CD4-positive, alpha-beta memory T cell (primary cell): ENCODE results near the gene IGIP. TPM values are rescaled to one million over a fixed set of nuclear protein-coding genes. Genes with fewer than 3 reads are reported as not detected.

Experiments
- CTCF ChIA-PET: fragments of 350-600 bp; sonication (Branson Sonifier 250); formaldehyde crosslinking; loops from one replicate; lab custom pipeline; 2021; ENCODE audit warnings: inconsistent platforms; ENCODE audit not compliant: partially characterized antibody; lab: Charles Lee
- POLR2A ChIA-PET: fragments of 350-600 bp; sonication (Branson Sonifier 250); formaldehyde crosslinking; loops from one replicate; lab custom pipeline; 2021; ENCODE audit not compliant: partially characterized antibody; lab: Charles Lee
- DNase-seq, 5 donors: peaks; one replicate each; pipeline versions ENCODE4 v3.0.0 to v3.0.0-alpha.2; 2020 to 2022; ENCODE audit warnings: mixed read lengths in 1 of 5
- H3K27ac ChIP-seq: one replicate; pipeline ENCODE4 v1.7.0; 2013; ENCODE audit warnings: low read depth, low read length
- H3K27me3 ChIP-seq: 2 replicates; pipeline ENCODE4 v1.7.0; 2013; ENCODE audit warnings: mild to moderate bottlenecking, low read length, moderate library complexity; ENCODE audit not compliant: insufficient read depth
- H3K36me3 ChIP-seq: 2 replicates; pipeline ENCODE4 v1.7.0; 2013; ENCODE audit warnings: mild to moderate bottlenecking, low read length, moderate library complexity; ENCODE audit not compliant: insufficient read depth
- H3K4me1 ChIP-seq: 2 replicates; pipeline ENCODE4 v1.7.0; 2013; ENCODE audit warnings: mild to moderate bottlenecking, low read length, moderate library complexity; ENCODE audit not compliant: insufficient read depth
- H3K4me3 ChIP-seq, 2 donors: one replicate each; pipeline ENCODE4 v1.7.0; 2013; ENCODE audit warnings: low read length in 2 of 2, mild to moderate bottlenecking in 1 of 2
- H3K9me3 ChIP-seq, 2 donors: one replicate each; pipeline ENCODE4 v1.7.0; 2013; ENCODE audit warnings: low read length in 2 of 2, control low read depth in 1 of 2; ENCODE audit not compliant: control insufficient read depth in 1 of 2
- H3K27ac Mint-ChIP-seq, 7 donors: one replicate each; pipeline ENCODE4 v1.8.0; 2020 to 2021; ENCODE audit warnings: mixed read lengths in 7 of 7, mild to moderate bottlenecking in 6 of 7, inconsistent platforms in 3 of 7, moderate library complexity in 3 of 7
- H3K27me3 Mint-ChIP-seq, 2 donors: one replicate each; pipeline ENCODE4 v1.8.0; 2020 to 2021; ENCODE audit warnings: mixed read lengths in 2 of 2
- H3K36me3 Mint-ChIP-seq, 2 donors: one replicate each; pipeline ENCODE4 v1.8.0; 2020 to 2021; ENCODE audit warnings: mixed read lengths in 2 of 2, inconsistent platforms in 1 of 2, mild to moderate bottlenecking in 1 of 2
- H3K4me1 Mint-ChIP-seq, 4 donors: one replicate each; pipeline ENCODE4 v1.8.0; 2020 to 2021; ENCODE audit warnings: mixed read lengths in 4 of 4, mild to moderate bottlenecking in 1 of 4
- H3K4me3 Mint-ChIP-seq, 8 donors: one replicate each; pipeline ENCODE4 v1.8.0; 2020 to 2021; ENCODE audit warnings: mixed read lengths in 8 of 8, mild to moderate bottlenecking in 7 of 8, moderate library complexity in 6 of 8, inconsistent platforms in 3 of 8
- H3K9me3 Mint-ChIP-seq, 8 donors: one replicate each; pipeline ENCODE4 v1.8.0; 2020 to 2021; ENCODE audit warnings: mixed read lengths in 8 of 8, mild to moderate bottlenecking in 5 of 8, inconsistent platforms in 3 of 8, moderate library complexity in 1 of 8
- intact Hi-C: fragments of 100-400 bp; cut with micrococcal nuclease; formaldehyde crosslinking; loops from one replicate; pipeline ENCODE4 v1.15.1; 2023
- polyA plus RNA-seq, 2 donors: library from polyadenylated mRNA; unstranded; fragments of 300-500 nt; fragmentation: Illumina TruSeq; gene quantifications; one replicate each; pipeline ENCODE4 v1.2.3, GENCODE V29; 2021
- total RNA-seq, 2 experiments: library from RNA; stranded (reverse); gene quantifications; one replicate each; pipeline ENCODE4 v1.2.3, GENCODE V29; 2021

Gene IGIP
- total and polyA plus RNA-seq, 4 experiments from 2014 or later: 0.27 to 14.9 (median 7.2) TPM

GRCh38 chr5:140145256-140145655 lies 19.5 kb downstream of the IGIP start:
- Mint-ChIP-seq H3K27ac (peak overlapping the region in 1 of 7 donors; percentile 29), H3K4me3 (peak overlapping the region in 7 of 8 donors; percentile 39 to 84 (median 73)), H3K9me3 (no peaks in the 10 kb centered on the region), H3K4me1 (peaks cover 12 to 38% (median 22%) of the 10 kb centered on the region in 4 donors), H3K27me3 (peaks cover 4 to 12% of the 10 kb centered on the region in 2 donors), H3K36me3 (peaks cover 0 to 2% of the 10 kb centered on the region in 2 donors)
- Histone ChIP-seq H3K36me3 (no peaks in the 10 kb centered on the region), H3K9me3 (no peaks in the 10 kb centered on the region), H3K27me3 (peaks cover 7% of the 10 kb centered on the region), H3K27ac (no peak overlapping the region), H3K4me3 (no peak overlapping the region), H3K4me1 (peaks cover 12% of the 10 kb centered on the region)
- intact Hi-C loops: no loop called here
- no peak for DNase-seq
- ChIA-PET CTCF (interaction anchor here (1.4 to 14.9 kb wide), 11 partner anchors 10 to 104 kb away, joined by 3 to 257 read pairs (median 30); partner anchors contain the start of gene PURA), POLR2A (interaction anchor here (1.2 to 2.7 kb wide), 3 partner anchors 24 to 37 kb away, joined by 3 to 21 read pairs (median 14); partner anchors contain the start of gene PURA)

GRCh38 chr5:140145818-140146522 lies 20.2 kb downstream of the IGIP start:
- no peaks in the 10 kb centered on the region for H3K9me3 ChIP-seq
- no peak overlapping the region for H3K4me3 ChIP-seq
- H3K27me3 Mint-ChIP-seq: peaks cover 4 to 12% of the 10 kb centered on the region in 2 donors
- DNase-seq: peak in 4 of 5 donors; percentile 46 to 51 (median 47)
- ChIA-PET POLR2A (interaction anchor here (1.3 to 2.7 kb wide), 2 partner anchors 32 to 37 kb away, joined by 9 to 21 read pairs; partner anchors contain the start of gene PURA), CTCF (interaction anchor here (1.0 to 14.9 kb wide), 13 partner anchors 8 to 357 kb away, joined by 3 to 257 read pairs (median 20); partner anchors contain the start of gene PURA)
- H3K4me1 ChIP-seq: peaks cover 12% of the 10 kb centered on the region
- intact Hi-C loops: no loop called here
- peaks cover 0 to 2% of the 10 kb centered on the region in 2 donors for H3K36me3 Mint-ChIP-seq
- H3K9me3 Mint-ChIP-seq: no peaks in the 10 kb centered on the region
- H3K4me1 Mint-ChIP-seq: peaks cover 12 to 38% (median 22%) of the 10 kb centered on the region in 4 donors
- H3K36me3 ChIP-seq: no peaks in the 10 kb centered on the region
- H3K4me3 Mint-ChIP-seq: peak overlapping the region in 7 of 8 donors; percentile 36 to 84 (median 73)
- no peak overlapping the region for H3K27ac Mint-ChIP-seq
- H3K27ac ChIP-seq: no peak overlapping the region
- peaks cover 7% of the 10 kb centered on the region for H3K27me3 ChIP-seq

GRCh38 chr5:140146523-140146842 lies 20.7 kb downstream of the IGIP start:
- Mint-ChIP-seq H3K9me3 (no peaks in the 10 kb centered on the region), H3K27ac (peak overlapping the region in 2 of 7 donors; percentile 23 to 42), H3K4me3 (peak overlapping the region in 4 of 8 donors; percentile 4 to 65 (median 40)), H3K27me3 (peaks cover 4 to 12% of the 10 kb centered on the region in 2 donors), H3K4me1 (peaks cover 12 to 38% (median 22%) of the 10 kb centered on the region in 4 donors), H3K36me3 (peaks cover 0 to 2% of the 10 kb centered on the region in 2 donors)
- Histone ChIP-seq H3K27me3 (peaks cover 7% of the 10 kb centered on the region), H3K27ac (no peak overlapping the region), H3K4me1 (peaks cover 12% of the 10 kb centered on the region), H3K4me3 (no peak overlapping the region), H3K9me3 (no peaks in the 10 kb centered on the region), H3K36me3 (no peaks in the 10 kb centered on the region)
- no peak for DNase-seq
- intact Hi-C loops: no loop called here
- ChIA-PET CTCF (interaction anchor here (1.0 to 14.9 kb wide), 12 partner anchors 9 to 358 kb away, joined by 3 to 257 read pairs (median 12); partner anchors contain the start of gene PURA), POLR2A (interaction anchor here (0.6 to 1.3 kb wide), 2 partner anchors 32 to 219 kb away, joined by 3 to 9 read pairs; partner anchors contain the start of gene PURA)

- intact Hi-C loops: no loop called here
- CTCF ChIA-PET: interaction anchor here (1.0 to 14.9 kb wide), 3 partner anchors 10 to 75 kb away, joined by 3 to 257 read pairs (median 132); no protein-coding TSS in a partner anchor
- peaks cover 0 to 2% of the 10 kb centered on the region in 2 donors for H3K36me3 Mint-ChIP-seq
Observed at GRCh38 chr5:140147460-140147859, 21.7 kb downstream of the IGIP start.

GRCh38 chr5:140148508-140148907 lies 22.8 kb downstream of the IGIP start:
- no peak overlapping the region for H3K27ac ChIP-seq
- H3K36me3 ChIP-seq: no peaks in the 10 kb centered on the region
- Mint-ChIP-seq H3K27me3 (peaks cover 4 to 12% of the 10 kb centered on the region in 2 donors), H3K27ac (no peak overlapping the region), H3K4me1 (peaks cover 15 to 38% (median 20%) of the 10 kb centered on the region in 4 donors), H3K9me3 (no peaks in the 10 kb centered on the region), H3K36me3 (peaks cover 0 to 2% of the 10 kb centered on the region in 2 donors), H3K4me3 (no peak overlapping the region)
- intact Hi-C loops: no loop called here
- POLR2A ChIA-PET: no interaction called here
- DNase-seq: no peak
- CTCF ChIA-PET: interaction anchor here (0.7 to 14.9 kb wide), 2 partner anchors 76 to 92 kb away, joined by 3 to 257 read pairs; no protein-coding TSS in a partner anchor
- no peaks in the 10 kb centered on the region for H3K9me3 ChIP-seq
- H3K4me3 ChIP-seq: no peak overlapping the region
- peaks cover 7% of the 10 kb centered on the region for H3K27me3 ChIP-seq
- H3K4me1 ChIP-seq: peaks cover 12% of the 10 kb centered on the region

More at GRCh38 chr5:140147460-140147859, 21.7 kb downstream of the IGIP start:
- POLR2A ChIA-PET: no interaction called here
- DNase-seq: no peak
- Mint-ChIP-seq H3K27ac (peak overlapping the region in 1 of 7 donors; percentile 64), H3K9me3 (no peaks in the 10 kb centered on the region), H3K4me3 (no peak overlapping the region), H3K4me1 (peaks cover 15 to 43% (median 21%) of the 10 kb centered on the region in 4 donors), H3K27me3 (peaks cover 4 to 12% of the 10 kb centered on the region in 2 donors)
- Histone ChIP-seq H3K9me3 (no peaks in the 10 kb centered on the region), H3K4me1 (peaks cover 12% of the 10 kb centered on the region), H3K36me3 (no peaks in the 10 kb centered on the region), H3K27me3 (peaks cover 7% of the 10 kb centered on the region), H3K27ac (no peak overlapping the region), H3K4me3 (no peak overlapping the region)

GRCh38 chr5:140150201-140150600 lies 24.5 kb downstream of the IGIP start:
- H3K36me3 ChIP-seq: no peaks in the 10 kb centered on the region
- H3K27ac Mint-ChIP-seq: no peak overlapping the region
- no peak for DNase-seq
- no peaks in the 10 kb centered on the region for H3K9me3 ChIP-seq
- no peak overlapping the region for H3K27ac ChIP-seq
- CTCF ChIA-PET: interaction anchor here (10.5 kb wide), 1 partner anchor 77 kb away, joined by 175 read pairs; no protein-coding TSS in a partner anchor
- no peak overlapping the region for H3K4me3 Mint-ChIP-seq
- H3K36me3 Mint-ChIP-seq: peaks cover 0 to 1% of the 10 kb centered on the region in 2 donors
- intact Hi-C loops: no loop called here
- peaks cover under 1 to 6% of the 10 kb centered on the region in 2 donors for H3K27me3 Mint-ChIP-seq
- POLR2A ChIA-PET: no interaction called here
- peaks cover 5% of the 10 kb centered on the region for H3K27me3 ChIP-seq
- peaks cover 8 to 23% (median 9%) of the 10 kb centered on the region in 4 donors for H3K4me1 Mint-ChIP-seq
- H3K4me1 ChIP-seq: peaks cover 9% of the 10 kb centered on the region
- peaks cover 0 to 2% (median 0%) of the 10 kb centered on the region in 8 donors for H3K9me3 Mint-ChIP-seq
- H3K4me3 ChIP-seq: no peak overlapping the region
